Daoy (cell line): Measurements from ENCODE around the gene CDKN2B-AS1. TPM values are rescaled to one million over a fixed set of nuclear protein-coding genes. Genes with fewer than 3 reads are reported as not detected.

Experiments used
- DNase-seq: peaks from one replicate; pipeline ENCODE4 v3.0.0-alpha.2; 2015; ENCODE audit warnings: low read depth
- total RNA-seq: library from RNA; depleted of rRNA; stranded (reverse); fragments of >200 nt; shearing (Covaris generic); gene quantifications from 2 replicates; pipeline ENCODE4 v1.2.3, GENCODE V29; 2014; rRNA removed

The CDKN2B-AS1 gene
- total RNA-seq, 1 experiment from 2014 or later = not detected

- no peak for DNase-seq
These were observed 154.5 kb downstream of the CDKN2B-AS1 start for GRCh38 chr9:22148876-22149637.

DNA sequence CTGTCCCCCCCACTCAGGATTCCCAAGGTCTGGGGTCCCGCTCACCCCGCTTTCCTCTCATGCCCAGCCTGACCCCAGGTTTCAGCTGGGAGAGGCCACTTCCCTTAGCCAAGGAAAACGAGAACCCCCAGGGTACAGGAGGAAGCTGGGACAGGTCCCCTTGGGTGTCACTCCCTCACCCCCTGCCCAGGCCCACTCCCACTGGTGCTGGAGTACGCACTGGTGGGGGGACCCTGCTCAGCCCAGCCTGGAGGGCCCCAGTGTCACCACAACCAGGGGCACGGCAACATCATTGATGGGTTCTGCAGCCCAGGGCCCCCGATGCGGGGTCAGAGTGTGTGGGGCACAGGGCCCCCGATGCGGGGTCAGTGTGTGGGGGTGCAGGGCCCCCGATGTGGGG, 159.5 kb downstream of the CDKN2B-AS1 start:
- no peak for DNase-seq

DNA sequence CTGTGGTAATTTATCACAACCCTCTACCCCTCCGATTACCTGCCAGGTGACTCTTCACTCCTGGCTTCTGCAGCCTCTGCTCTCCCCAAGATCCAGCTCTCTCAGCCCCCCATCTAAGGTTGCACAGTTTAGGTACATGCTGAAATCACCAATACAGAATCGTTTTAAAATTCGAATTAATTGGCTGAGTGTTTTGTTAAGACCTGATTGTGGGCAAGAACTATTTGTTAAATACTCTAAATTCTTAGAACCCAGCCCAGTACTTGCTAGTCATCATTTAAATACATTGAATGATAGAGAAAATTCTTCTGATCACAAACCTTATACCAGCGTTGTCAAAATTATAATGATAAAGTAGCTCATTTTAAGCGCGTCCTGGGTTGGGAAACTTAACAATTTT, 162.0 kb downstream of the CDKN2B-AS1 start:
- DNase-seq = no peak

DNA sequence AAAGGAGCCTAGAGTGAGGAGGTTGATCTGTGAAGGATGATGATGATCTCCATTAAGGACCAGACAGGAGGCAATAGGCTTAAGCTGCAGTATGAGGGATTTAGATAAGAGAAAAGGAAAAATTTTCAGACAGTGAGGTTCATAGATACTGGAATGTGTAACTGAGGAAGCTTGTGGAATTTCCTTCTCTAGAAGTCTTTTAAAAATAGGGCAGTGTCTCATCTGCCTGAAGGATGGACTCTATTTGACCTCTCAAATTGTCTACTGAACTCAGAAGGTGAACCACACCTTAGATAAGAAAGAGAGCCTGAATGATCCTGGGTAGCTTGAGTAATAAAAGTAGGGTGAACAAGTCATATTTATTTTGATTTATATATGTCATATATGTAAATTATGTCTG, 162.7 kb downstream of the CDKN2B-AS1 start:
- DNase-seq = no peak

GRCh38 chr9:22157828-22158227, 163.2 kb downstream of the CDKN2B-AS1 start:
- DNase-seq = no peak

- DNase-seq = no peak
These were observed 163.7 kb downstream of the CDKN2B-AS1 start for GRCh38 chr9:22158271-22158670.

- DNase-seq = no peak
These were observed 164.3 kb downstream of the CDKN2B-AS1 start for GRCh38 chr9:22158927-22159346.

DNA sequence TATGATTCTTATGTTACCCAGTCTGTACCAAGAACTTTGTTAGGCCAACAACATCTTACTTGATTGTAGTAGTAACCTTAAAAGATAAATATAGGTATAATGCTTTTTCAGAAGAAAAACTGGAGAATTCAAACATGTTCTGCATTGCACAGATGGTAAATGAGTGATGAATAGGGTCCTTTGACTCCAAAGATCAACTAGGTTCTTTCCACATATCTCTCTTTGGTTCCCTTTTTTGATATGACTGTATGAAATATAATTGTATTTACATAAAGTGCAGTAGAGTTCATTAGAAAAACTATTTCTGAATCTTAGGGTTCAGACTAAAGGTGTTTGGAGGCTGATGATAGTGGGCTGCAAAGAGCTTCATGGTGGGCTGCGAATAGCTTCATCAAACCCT, 165.0 kb downstream of the CDKN2B-AS1 start:
- DNase-seq = no peak

DNA sequence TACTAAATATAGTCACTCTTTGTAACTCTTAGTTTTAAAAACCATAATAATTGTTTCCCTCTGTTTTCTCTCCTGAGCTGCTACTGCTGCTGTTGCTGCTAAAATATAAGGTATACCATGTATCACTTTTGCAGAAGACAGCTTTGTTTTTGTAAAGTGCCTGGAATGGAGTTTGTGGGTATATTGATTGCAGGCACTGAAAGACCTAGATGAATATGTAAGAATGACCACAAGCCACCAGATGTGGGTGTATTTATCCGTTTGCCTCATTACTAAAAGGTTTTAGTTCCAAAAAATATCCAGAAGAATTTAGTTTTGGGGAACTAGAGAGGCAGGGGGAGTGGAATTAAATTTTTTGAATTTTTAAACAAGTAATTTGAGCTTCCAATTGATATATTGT, 165.6 kb downstream of the CDKN2B-AS1 start:
- DNase-seq = no peak

DNA sequence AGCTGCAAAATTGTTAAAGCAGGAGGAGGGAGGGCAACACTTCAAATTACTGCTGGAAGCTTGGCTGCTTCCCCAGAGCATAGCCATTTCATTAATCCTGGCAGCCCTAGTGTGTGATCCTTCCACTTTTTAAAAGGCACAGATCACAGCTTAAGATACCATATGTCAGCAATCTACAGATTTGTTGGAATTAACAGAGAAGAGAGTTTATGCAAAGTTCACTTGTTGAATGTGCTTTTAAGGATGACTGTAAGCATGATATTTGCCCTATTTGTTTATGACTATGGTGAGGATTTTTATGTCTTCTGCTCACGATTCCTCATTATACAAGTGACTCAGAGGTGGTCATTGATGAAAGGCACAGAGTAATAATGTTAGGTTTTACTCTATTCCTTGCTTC, 170.6 kb downstream of the CDKN2B-AS1 start:
- DNase-seq = no peak

DNA sequence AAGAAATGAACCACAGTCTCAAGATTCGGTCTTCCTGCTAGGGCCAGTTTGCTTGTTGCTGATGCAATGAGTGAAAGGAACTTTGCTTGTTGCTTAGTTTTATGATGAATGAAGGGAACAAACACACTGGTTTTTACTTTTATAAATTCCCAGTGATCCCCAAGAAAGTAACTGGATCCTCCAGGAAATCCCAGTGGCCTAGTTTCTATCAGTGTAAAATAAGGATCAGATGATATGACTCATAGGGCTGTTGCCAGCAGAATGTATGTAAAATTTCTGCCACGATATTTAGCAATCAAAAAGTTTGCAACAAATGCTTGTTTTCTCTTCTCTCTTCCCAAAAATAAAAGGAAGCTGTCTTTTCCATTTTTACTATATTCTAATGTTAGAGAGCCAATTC, 174.7 kb downstream of the CDKN2B-AS1 start:
- no peak for DNase-seq

DNA sequence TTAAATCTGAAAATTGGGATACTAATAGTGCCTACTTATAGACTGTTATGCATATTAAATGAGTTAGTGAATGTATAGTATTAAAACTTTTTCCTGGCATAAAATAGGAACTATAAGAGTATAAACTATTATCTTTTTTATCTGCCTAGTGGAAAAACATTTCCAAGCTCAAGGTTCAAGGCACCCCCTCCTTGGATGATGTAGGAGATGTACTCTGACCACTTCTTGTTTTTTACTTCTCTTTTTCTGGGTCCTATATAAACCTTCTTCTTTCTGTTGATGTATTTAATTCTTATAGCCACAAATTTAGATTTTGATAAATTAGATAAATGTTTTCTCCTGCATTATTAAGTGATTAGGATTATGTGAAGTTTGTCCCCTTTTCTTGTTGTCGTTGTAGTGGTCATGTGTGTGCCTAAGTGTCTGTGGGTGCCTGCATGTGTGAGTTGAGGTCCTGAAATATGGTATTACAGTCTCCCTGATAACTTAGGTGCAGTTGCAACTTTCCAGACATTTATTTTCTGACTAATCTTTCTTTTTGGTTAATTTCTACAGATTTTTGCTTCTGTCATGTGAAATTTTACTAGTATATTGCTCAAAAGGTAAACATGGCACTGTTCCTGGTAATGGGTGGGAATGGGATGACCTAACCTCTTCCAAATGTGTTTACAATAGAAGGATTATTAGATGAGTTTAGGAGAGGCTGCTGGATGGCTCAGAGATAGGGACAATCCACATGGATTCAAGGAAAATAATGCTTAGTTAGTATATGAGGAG, 175.3 kb downstream of the CDKN2B-AS1 start:
- DNase-seq = no peak

Other genes starting within 250 kb of the CDKN2B-AS1 start
- not detected in 2 replicates for gene MTAP, start 192.2 kb upstream of the CDKN2B-AS1 start, total RNA-seq
- gene CDKN2A, start 399 bp upstream of the CDKN2B-AS1 start, total RNA-seq = not detected in 2 replicates
- not detected in 2 replicates for gene CDKN2B, start 14.5 kb downstream of the CDKN2B-AS1 start, total RNA-seq